GM12878 (cell line): ENCODE data around the gene CDC27. TPM values are rescaled to one million over a fixed set of nuclear protein-coding genes. Genes with fewer than 3 reads are reported as not detected.
"Not testable (repeated sequence)": the region's sequence is repeated elsewhere in the genome, so short reads cannot be mapped to it uniquely, and the experiment has no call there.

Experiments used
- ATAC-seq: fragments of 200-7000 bp; cut with Tn5 transposase; 3 replicates; pipeline ENCODE4 v1.9.1; 2020; ENCODE audit warnings: mild to moderate bottlenecking, moderate library complexity
- BruUV-seq: library from RNA; stranded (reverse); fragments of 400-500 nt; replicated peaks from 2 replicates; lab custom pipeline; 2021; lab: Mats Ljungman, UMichigan
- CTCF ChIA-PET: fragments of 300-600 bp; sonication (Branson Sonifier 250); formaldehyde crosslinking; extraction: SDS; loops from one replicate; lab custom pipeline; 2021; ENCODE audit warnings: inconsistent platforms; lab: Yijun Ruan, JAX
- POLR2A ChIA-PET: fragments of 350-600 bp; formaldehyde crosslinking; extraction: SDS; loops from one replicate; lab custom pipeline; 2021; ENCODE audit warnings: inconsistent platforms; lab: Charles Lee
- RAD21 ChIA-PET: fragments of 300-600 bp; sonication (Branson Sonifier 250); formaldehyde crosslinking; loops from one replicate; lab custom pipeline; 2023; ENCODE audit warnings: antibody characterized with exemption; ENCODE audit not compliant: unreplicated experiment; lab: Charles Lee
- SMC1A ChIA-PET: fragments of 300-600 bp; sonication (Branson Sonifier 250); formaldehyde crosslinking; loops from one replicate; lab custom pipeline; 2023; ENCODE audit not compliant: unreplicated experiment, uncharacterized antibody; lab: Charles Lee
- DNase-seq: peaks from one replicate; pipeline ENCODE4 v3.0.0-alpha.2; 2011; ENCODE audit warnings: low read depth, low spot score
- FAIRE-seq: peaks from 3 replicates; lab custom pipeline; 2011; peaks lifted over from hg19 to GRCh38; lab: Jason Lieb, UNC
- H2AFZ ChIP-seq: 2 replicates; pipeline ENCODE4 v1.6.0; 2011; ENCODE audit warnings: low read depth, low read length, control low read depth; ENCODE audit not compliant: control insufficient read depth
- H3K27ac ChIP-seq: 2 replicates; pipeline ENCODE4 v1.5.1; 2011; ENCODE audit warnings: control low read depth; ENCODE audit not compliant: control insufficient read depth, insufficient read depth
- H3K27me3 ChIP-seq, 2 experiments: replicated peaks in 1 of 2; 2 replicates each; pipeline versions ENCODE4 v1.6.0 to v1.6.1; 2011; ENCODE audit warnings: low read length in 1 of 2; ENCODE audit not compliant: control insufficient read depth in 2 of 2, insufficient read depth in 2 of 2
- H3K36me3 ChIP-seq, 2 experiments: 2 replicates each; pipeline ENCODE4 v1.5.1; 2011; ENCODE audit warnings: low read length in 1 of 2; ENCODE audit not compliant: control insufficient read depth in 2 of 2, insufficient read depth in 2 of 2
- H3K4me1 ChIP-seq: 2 replicates; pipeline ENCODE4 v1.6.1; 2011; ENCODE audit warnings: mild to moderate bottlenecking, low read length, moderate library complexity, mixed read lengths; ENCODE audit not compliant: control insufficient read depth, insufficient read depth
- H3K4me2 ChIP-seq: 2 replicates; pipeline ENCODE4 v1.6.0; 2011; ENCODE audit warnings: control low read depth; ENCODE audit not compliant: control insufficient read depth, insufficient read depth
- H3K4me3 ChIP-seq: fragments of 200-600 bp; sonication (generic); 2 replicates; pipeline ENCODE4 v1.5.1; 2016
- H3K79me2 ChIP-seq: 2 replicates; pipeline ENCODE4 v1.6.0; 2011; ENCODE audit warnings: low read length; ENCODE audit not compliant: control insufficient read depth, insufficient read depth
- H3K9ac ChIP-seq: 2 replicates; pipeline ENCODE4 v1.8.0; 2011; ENCODE audit warnings: low read length, control low read depth, mixed read lengths; ENCODE audit not compliant: control insufficient read depth, insufficient read depth
- H3K9me3 ChIP-seq: replicated peaks from 3 replicates; pipeline ENCODE4 v1.5.1; 2011; ENCODE audit warnings: mild to moderate bottlenecking, low read length; ENCODE audit not compliant: control insufficient read depth, insufficient read depth
- H4K20me1 ChIP-seq: 2 replicates; pipeline ENCODE4 v1.6.0; 2011; ENCODE audit not compliant: control insufficient read depth, insufficient read depth
- ASH2L ChIP-seq: fragments of 300-600, 200-600 bp; sonication (generic); IDR thresholded peaks from 2 replicates; pipeline ENCODE4 v1.6.1; 2017; ENCODE audit warnings: low read depth, mild to moderate bottlenecking, borderline replicate concordance
- GATAD2B ChIP-seq: fragments of 450-650 bp; conservative IDR thresholded peaks from 2 replicates; pipeline ENCODE4 v1.6.1; 2017; ENCODE audit warnings: low read depth, mild to moderate bottlenecking, moderate library complexity
- HCFC1 ChIP-seq: fragments of 150-350 bp; IDR thresholded peaks from 2 replicates; pipeline ENCODE4 v1.6.1; 2014; ENCODE audit warnings: low read length
- HSF1 ChIP-seq: fragments of 150-350 bp; IDR thresholded peaks from 2 replicates; pipeline ENCODE4 v1.6.1; 2014; ENCODE audit warnings: mild to moderate bottlenecking, low read depth, low read length
- IKZF1 ChIP-seq: fragments of 450-650 bp; conservative IDR thresholded peaks from 2 replicates; pipeline ENCODE4 v1.6.1; 2017; ENCODE audit warnings: antibody characterized with exemption, mild to moderate bottlenecking
- MYB ChIP-seq: fragments of 150-350 bp; IDR thresholded peaks from 2 replicates; pipeline ENCODE4 v1.6.1; 2014; ENCODE audit warnings: mild to moderate bottlenecking, low read depth, low read length, borderline replicate concordance
- SMAD5 ChIP-seq: IDR thresholded peaks from 2 replicates; pipeline ENCODE4 v1.6.1; 2016; ENCODE audit warnings: antibody characterized with exemption, low read depth
- SRF ChIP-seq, 2 experiments: IDR thresholded peaks; 2 replicates each; pipeline ENCODE4 v1.6.1; 2011; ENCODE audit warnings: low read depth in 2 of 2, low read length in 2 of 2, mild to moderate bottlenecking in 1 of 2, moderate library complexity in 1 of 2
- TBL1XR1 ChIP-seq: IDR thresholded peaks from 2 replicates; pipeline ENCODE4 v1.6.1; 2012; ENCODE audit warnings: low read depth, low read length, improper control_type of control experiment
- USF1 ChIP-seq: IDR thresholded peaks from 2 replicates; pipeline ENCODE4 v1.6.1; 2011; ENCODE audit warnings: borderline replicate concordance, low read depth, mild to moderate bottlenecking, moderate library complexity, mixed read lengths, low read length; ENCODE audit not compliant: insufficient read depth; ENCODE audit errors: extremely low read length
- WGBS: methylation state at CpG from one replicate; pipeline ENCODE4 v1.1.6; 2016; ENCODE audit warnings: low lambda C conversion rate; ENCODE audit not compliant: insufficient replicate concordance, insufficient coverage; ENCODE audit errors: missing lambda C conversion rate; 5-methylcytosine and 5-hydroxymethylcytosine counted together
- in situ Hi-C: fragments of 300-500 bp; cut with MboI; formaldehyde crosslinking; loops from 9 replicates; pipeline ENCODE4 v1.14.3; 2018; ENCODE audit warnings: mixed read lengths
- intact Hi-C: fragments of 100-400 bp; cut with micrococcal nuclease; formaldehyde crosslinking; loops from one replicate; pipeline ENCODE4 v1.14.2; 2022; ENCODE audit not compliant: unreplicated experiment
- polyA plus RNA-seq, 11 experiments: library from polyadenylated mRNA; depleted of rRNA in 4 of 11; unstranded in 6 of 11; stranded (reverse) in 5 of 11; fragments of >200 nt; fragmentation: Nextera tagmentation in 4 of 11; fragmentation: Illumina TruSeq in 1 of 11; extraction: Ambion mirVana in 4 of 11; extraction: Trizol in 1 of 11; gene quantifications; 1 replicate in 1 of 11; 2 replicates in 10 of 11; pipeline versions ENCODE4 v1.2.1 to v1.2.3, GENCODE V29; 2011 to 2016; ENCODE audit warnings: inconsistent platforms in 2 of 11, missing spikeins in 2 of 11, low read depth in 1 of 11
- total RNA-seq, 4 experiments: library from RNA; depleted of rRNA in 3 of 4; stranded (reverse); fragments of >200 nt in 3 of 4; fragmentation: Illumina TruSeq in 1 of 4; extraction: Trizol in 1 of 4; gene quantifications; 2 replicates each; pipeline versions ENCODE4 v1.2.1 to v1.2.3, GENCODE V29; 2013 to 2021
- TF ChIP-seq, protein P1 (sequence below): IDR thresholded peaks from 2 replicates; pipeline ENCODE4 v1.6.1; 2012; ENCODE audit warnings: low read depth, low read length, improper control_type of control experiment

Gene CDC27
- total and polyA plus RNA-seq, 10 of the 15 experiments (the other 5 are each of a cell fraction or from before 2014, with no cell fraction given), result 23.2 to 138 (median 97.8) TPM

GRCh38 chr17:47224966-47225365, 35.9 kb upstream of the CDC27 start (continued):
- TF ChIP-seq USF1 (no peak), HCFC1 (no peak), IKZF1 (no peak), GATAD2B (no peak)

GRCh38 chr17:47224077-47224476, 35.0 kb upstream of the CDC27 start:
- H2AFZ ChIP-seq, H3K4me2 ChIP-seq, RAD21 ChIA-PET, H3K4me3 ChIP-seq, H3K36me3 ChIP-seq, ATAC-seq, H3K27ac ChIP-seq, H4K20me1 ChIP-seq, H3K4me1 ChIP-seq, H3K9ac ChIP-seq, H3K9me3 ChIP-seq, in situ Hi-C loops, H3K27me3 ChIP-seq, FAIRE-seq, BruUV-seq, H3K79me2 ChIP-seq, POLR2A ChIA-PET, intact Hi-C loops, DNase-seq: not testable (repeated sequence)
- SMC1A ChIA-PET, result interaction anchor here (2.6 kb wide), 1 partner anchor 91 kb away, joined by 11 read pairs; no protein-coding TSS in a partner anchor
- CTCF ChIA-PET, result interaction anchor here (1.3 kb wide), 1 partner anchor 392 kb away, joined by 3 read pairs; no protein-coding TSS in a partner anchor
- WGBS, result 86% methylated on average over 2 of the region's 2 CpGs

DNA sequence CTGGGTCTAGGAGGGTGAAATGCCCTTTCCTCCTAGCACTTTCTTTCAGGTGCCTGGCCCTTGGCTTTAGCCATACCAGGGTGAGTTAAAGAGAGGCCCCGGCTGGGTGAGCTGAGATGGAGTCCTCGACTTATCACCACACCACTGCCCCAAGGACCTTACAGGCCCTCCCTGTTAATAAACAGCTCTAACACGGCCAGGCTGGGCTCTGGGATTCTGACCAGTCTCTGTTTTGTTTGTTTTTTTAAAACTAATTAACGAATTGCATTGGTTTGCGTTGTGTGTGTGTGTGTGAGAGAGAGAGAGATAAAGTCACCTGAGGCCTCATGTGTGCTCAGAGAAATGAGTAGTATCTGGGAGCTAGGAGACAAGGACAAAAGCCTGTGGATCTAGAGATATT, 34.4 kb upstream of the CDC27 start:
- no peaks in the 10 kb centered on the region for H3K36me3 ChIP-seq
- BruUV-seq, result no TSS peak
- WGBS, result 51% methylated on average over 5 of the region's 5 CpGs
- intact Hi-C loops, result no loop called here
- DNase-seq, result no peak
- H3K27ac ChIP-seq, result no peak overlapping the region
- H3K4me3 ChIP-seq, result no peak overlapping the region
- FAIRE-seq, result no peak
- CTCF ChIA-PET, result interaction anchor here (1.3 kb wide), 1 partner anchor 393 kb away, joined by 3 read pairs; no protein-coding TSS in a partner anchor
- H3K9me3 ChIP-seq, result no peaks in the 10 kb centered on the region; the same call in 2 of the 3 replicates
- RAD21 ChIA-PET, result no interaction called here
- in situ Hi-C loops, result no loop called here
- no peak overlapping the region for H3K9ac ChIP-seq
- SMC1A ChIA-PET, result no interaction called here
- H3K27me3 ChIP-seq, result no peaks in the 10 kb centered on the region
- ATAC-seq, result no peak
- POLR2A ChIA-PET, result no interaction called here
- peaks cover 9% of the 10 kb centered on the region for H3K4me1 ChIP-seq
- no peak overlapping the region for H2AFZ ChIP-seq
- no peak overlapping the region for H3K4me2 ChIP-seq
- H4K20me1 ChIP-seq, result no peaks in the 10 kb centered on the region
- no peaks in the 10 kb centered on the region for H3K79me2 ChIP-seq
- no peak for TF ChIP-seq TBL1XR1
- TF ChIP-seq HSF1, result no peak
- TF ChIP-seq SRF (IDR thresholded peaks at IDR 0.05; ENCODE audit: low read depth in 2 of 2, low read length in 2 of 2), result no peak
- TF ChIP-seq SMAD5, result no peak
- TF ChIP-seq ASH2L, result no peak
- no peak for TF ChIP-seq MYB
- TF ChIP-seq, protein P1, sequence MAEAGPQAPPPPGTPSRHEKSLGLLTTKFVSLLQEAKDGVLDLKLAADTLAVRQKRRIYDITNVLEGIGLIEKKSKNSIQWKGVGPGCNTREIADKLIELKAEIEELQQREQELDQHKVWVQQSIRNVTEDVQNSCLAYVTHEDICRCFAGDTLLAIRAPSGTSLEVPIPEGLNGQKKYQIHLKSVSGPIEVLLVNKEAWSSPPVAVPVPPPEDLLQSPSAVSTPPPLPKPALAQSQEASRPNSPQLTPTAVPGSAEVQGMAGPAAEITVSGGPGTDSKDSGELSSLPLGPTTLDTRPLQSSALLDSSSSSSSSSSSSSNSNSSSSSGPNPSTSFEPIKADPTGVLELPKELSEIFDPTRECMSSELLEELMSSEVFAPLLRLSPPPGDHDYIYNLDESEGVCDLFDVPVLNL, result no peak
